ENCODE data around the gene CFAP74. TPM values are rescaled to one million over a fixed set of nuclear protein-coding genes. Genes with fewer than 3 reads are reported as not detected.
A peak's percentile ranks its signal among the peaks of the same experiment; 100 is the strongest.

CFAP74 gene
- total and polyA plus RNA-seq, 2 of the 13 experiments (the other 11 are each of a cell fraction or from before 2014, with no cell fraction given) = 0.27 to 0.62 TPM

GRCh38 chr1:1942753-1943656 lies 60.6 kb downstream of the CFAP74 start (continued):
- TF ChIP-seq HNRNPK (IDR thresholded peaks at IDR 0.05; ENCODE audit: low read depth, low read length, poor library complexity, severe bottlenecking) (no peak), ZSCAN5A (CRISPR knock-in tag; IDR thresholded peaks at IDR 0.05; ENCODE audit: borderline replicate concordance) (no peak; the same call in 1 of the 2 replicates), JUNB (CRISPR knock-in tag; IDR thresholded peaks at IDR 0.05; ENCODE audit: borderline replicate concordance) (no peak), ZNF20 (CRISPR knock-in tag; IDR thresholded peaks at IDR 0.05) (no peak), FOXM1 (CRISPR knock-in tag; IDR thresholded peaks at IDR 0.05) (no peak), HOXA9 (CRISPR knock-in tag; IDR thresholded peaks at IDR 0.05; ENCODE audit: borderline replicate concordance) (no peak), YEATS2 (CRISPR knock-in tag; IDR thresholded peaks at IDR 0.05; ENCODE audit: borderline replicate concordance) (peak; percentile 35; the same call in 1 of the 2 replicates), HBP1 (CRISPR knock-in tag; IDR thresholded peaks at IDR 0.05; ENCODE audit: low read depth) (no peak), ZKSCAN1 (IDR thresholded peaks at IDR 0.05; ENCODE audit: low read length) (no peak), SRF (IDR thresholded peaks at IDR 0.05; ENCODE audit: low read depth, low read length) (peak; percentile 94), ZNF296 (CRISPR knock-in tag; conservative IDR thresholded peaks at IDR 0.05) (no peak; the same call in 1 of the 2 replicates), AKAP8 (CRISPR knock-in tag; IDR thresholded peaks at IDR 0.05) (no peak), PPARG (CRISPR knock-in tag; conservative IDR thresholded peaks at IDR 0.05) (peak; percentile 82), TGIF2 (CRISPR knock-in tag; IDR thresholded peaks at IDR 0.05) (no peak), FOXK1 (CRISPR knock-in tag; IDR thresholded peaks at IDR 0.05; ENCODE audit: borderline replicate concordance, low read depth) (peak; percentile 15; the same call in 1 of the 2 replicates), ZNF614 (CRISPR knock-in tag; IDR thresholded peaks at IDR 0.05; ENCODE audit: borderline replicate concordance) (peak; percentile 76; the same call in 1 of the 2 replicates), SALL1 (CRISPR knock-in tag; IDR thresholded peaks at IDR 0.05) (peak; percentile 83), RNF2 (conservative IDR thresholded peaks at IDR 0.05; ENCODE audit: low read depth) (no peak), ZNF687 (CRISPR knock-in tag; IDR thresholded peaks at IDR 0.05) (peak; percentile 97), ONECUT2 (CRISPR knock-in tag; IDR thresholded peaks at IDR 0.05) (no peak), FOXP4 (CRISPR knock-in tag; IDR thresholded peaks at IDR 0.05) (peak; percentile 89)

All from HepG2 (cell line).